Femur (tissue), 1 donor: ENCODE data around the gene NLN.
"Not testable (repeated sequence)": the region's sequence is repeated elsewhere in the genome, so short reads cannot be mapped to it uniquely, and the experiment has no call there.

Experiments used
- DNase-seq: peaks from one replicate; pipeline ENCODE4 v3.0.0-alpha.2; 2017

The NLN gene

DNA sequence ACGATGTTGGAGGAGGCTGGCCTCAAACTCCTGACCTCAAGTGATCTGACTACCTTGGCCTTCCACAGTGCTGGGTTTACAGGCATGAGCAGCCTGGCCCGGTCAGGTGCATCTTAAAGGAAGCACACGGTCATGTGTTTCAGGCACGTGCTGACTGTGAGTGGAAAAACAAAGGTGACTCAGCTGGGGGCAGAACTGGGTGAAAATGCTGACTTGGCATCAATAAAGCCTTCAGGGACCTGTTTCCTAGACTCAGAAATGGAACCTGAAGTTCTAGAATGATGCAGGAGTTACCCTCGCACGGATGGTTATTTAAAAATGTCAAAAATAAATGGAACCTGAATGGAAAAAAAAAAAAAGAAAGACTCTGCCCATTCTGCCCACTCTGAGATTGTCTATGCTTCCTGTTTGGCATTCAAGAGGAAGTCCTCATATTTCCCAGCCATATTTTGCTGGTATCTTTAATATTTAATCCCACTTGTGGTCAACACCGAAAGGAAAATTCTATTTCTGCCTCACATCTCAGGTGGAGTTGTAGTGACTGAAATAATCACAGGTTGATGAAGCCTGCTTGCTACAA is 12.3 kb downstream of the NLN start:
- DNase-seq, result not testable (repeated sequence)

DNA sequence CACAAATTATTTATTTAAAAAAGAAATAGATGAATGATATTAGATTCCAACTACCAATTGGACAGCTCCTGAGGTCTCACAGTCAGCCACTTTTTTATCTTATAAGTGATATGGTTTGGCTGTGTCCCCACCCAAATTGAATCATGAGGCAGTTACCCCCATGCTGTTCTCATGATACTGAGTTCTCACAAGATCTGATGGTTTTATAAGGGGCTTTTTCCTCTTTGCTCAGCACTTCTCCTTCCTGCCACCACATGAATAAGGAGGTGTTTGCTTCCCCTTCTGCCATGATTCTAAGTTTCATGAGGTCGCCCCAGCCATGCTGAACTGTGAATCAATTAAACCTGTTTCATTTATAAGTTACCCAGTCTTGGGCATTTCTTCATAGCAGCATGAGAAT is 12.9 kb downstream of the NLN start:
- DNase-seq, result no peak

DNA sequence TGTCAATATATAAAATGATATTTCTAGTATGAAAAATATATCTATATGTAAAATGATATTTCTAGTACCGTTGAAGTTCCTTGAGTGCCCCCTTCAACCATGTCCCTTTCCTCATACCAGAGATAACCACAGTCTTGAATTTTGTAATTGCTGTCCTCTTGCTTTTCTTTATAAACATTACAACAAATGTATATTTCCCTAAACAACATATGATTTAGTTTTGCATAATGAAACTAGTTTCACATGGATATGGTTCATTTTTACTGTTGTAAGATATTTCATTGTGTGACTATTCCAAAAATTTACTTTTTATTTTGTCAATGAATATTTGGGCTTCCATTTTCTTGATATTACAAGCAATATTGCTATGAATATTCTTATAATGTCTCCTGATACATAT is 14.0 kb downstream of the NLN start:
- no peak for DNase-seq

DNA sequence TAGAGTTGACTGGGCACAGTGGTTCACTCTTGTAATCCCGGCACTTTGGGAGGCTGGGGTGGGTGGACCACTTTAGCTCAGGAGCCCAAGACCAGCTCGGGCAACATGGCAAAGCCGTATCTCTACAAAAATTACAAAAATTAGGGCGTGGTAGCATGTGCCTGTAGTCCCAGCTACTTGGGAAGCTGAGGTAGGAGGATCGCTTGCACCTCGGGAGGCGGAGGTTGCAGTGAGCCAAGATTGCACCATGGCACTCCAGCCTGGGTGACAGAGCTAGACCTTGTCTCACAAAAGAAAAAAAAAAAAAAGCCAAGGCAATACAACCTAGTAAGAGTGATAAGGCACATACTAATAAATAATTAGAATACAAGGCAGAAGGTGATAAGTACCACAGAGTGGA is 15.8 kb downstream of the NLN start:
- no peak for DNase-seq

GRCh38 chr5:65738305-65738704 is 16.3 kb downstream of the NLN start:
- no peak for DNase-seq

GRCh38 chr5:65739162-65739561 is 17.2 kb downstream of the NLN start:
- no peak for DNase-seq

- no peak for DNase-seq
Observed at GRCh38 chr5:65742565-65743231, 20.7 kb downstream of the NLN start.

DNA sequence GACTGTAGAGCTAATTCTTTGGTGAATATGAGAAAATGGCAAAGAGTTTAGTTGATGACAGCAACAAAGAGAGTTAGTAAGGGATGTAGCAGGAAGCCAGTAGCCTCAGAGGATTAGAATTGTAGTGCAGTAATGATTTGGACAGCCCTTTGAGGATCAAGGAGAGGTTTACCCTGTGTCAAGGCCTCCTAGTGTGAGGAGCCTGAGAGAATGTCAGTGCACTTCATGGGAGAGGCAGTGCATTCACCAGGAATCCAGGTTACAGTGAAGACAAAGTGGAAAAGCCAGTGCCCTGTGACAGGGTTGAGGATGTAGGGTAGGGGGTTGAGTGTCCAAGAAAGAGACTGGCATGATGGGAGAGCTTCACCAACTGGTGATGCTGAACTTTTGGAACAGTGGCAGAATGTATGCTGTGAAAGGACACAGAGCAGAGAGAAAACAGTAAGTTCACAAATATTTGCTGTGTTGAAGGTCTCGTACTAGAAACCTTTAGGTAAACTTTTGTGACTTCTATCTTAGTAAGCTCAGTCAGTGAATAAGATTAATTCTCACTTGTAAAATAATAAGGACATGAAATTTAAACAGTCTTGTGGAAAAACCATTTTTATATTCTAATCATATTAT is 27.3 kb downstream of the NLN start:
- no peak for DNase-seq

- DNase-seq, result no peak
Observed at GRCh38 chr5:65749956-65750355, 28.0 kb downstream of the NLN start.

- no peak for DNase-seq
Observed at GRCh38 chr5:65750938-65751337, 28.9 kb downstream of the NLN start.

- DNase-seq, result no peak
Observed at GRCh38 chr5:65753189-65753588, 31.2 kb downstream of the NLN start.

DNA sequence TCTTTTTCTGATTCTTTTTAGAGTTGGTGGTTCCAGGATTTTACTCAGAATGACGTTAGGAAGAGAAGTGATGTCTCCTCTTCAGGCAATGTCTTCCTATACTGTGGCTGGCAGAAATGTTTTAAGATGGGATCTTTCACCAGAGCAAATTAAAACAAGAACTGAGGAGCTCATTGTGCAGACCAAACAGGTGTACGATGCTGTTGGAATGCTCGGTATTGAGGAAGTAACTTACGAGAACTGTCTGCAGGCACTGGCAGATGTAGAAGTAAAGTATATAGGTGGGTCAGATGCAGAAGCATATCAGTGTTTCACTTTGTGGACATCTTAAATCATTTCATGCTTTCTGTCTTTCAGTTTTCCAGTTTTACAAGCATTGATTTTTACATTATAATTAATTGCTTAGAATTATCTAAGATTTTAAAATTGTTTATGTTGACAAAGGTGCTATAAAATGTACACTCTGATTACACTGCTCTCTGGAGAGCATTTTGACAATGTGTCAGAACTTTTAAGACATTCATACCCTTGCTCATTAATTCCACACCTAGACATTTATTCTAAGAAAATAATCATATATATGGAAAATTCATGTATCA is 36.6 kb downstream of the NLN start:
- no peak for DNase-seq

DNA sequence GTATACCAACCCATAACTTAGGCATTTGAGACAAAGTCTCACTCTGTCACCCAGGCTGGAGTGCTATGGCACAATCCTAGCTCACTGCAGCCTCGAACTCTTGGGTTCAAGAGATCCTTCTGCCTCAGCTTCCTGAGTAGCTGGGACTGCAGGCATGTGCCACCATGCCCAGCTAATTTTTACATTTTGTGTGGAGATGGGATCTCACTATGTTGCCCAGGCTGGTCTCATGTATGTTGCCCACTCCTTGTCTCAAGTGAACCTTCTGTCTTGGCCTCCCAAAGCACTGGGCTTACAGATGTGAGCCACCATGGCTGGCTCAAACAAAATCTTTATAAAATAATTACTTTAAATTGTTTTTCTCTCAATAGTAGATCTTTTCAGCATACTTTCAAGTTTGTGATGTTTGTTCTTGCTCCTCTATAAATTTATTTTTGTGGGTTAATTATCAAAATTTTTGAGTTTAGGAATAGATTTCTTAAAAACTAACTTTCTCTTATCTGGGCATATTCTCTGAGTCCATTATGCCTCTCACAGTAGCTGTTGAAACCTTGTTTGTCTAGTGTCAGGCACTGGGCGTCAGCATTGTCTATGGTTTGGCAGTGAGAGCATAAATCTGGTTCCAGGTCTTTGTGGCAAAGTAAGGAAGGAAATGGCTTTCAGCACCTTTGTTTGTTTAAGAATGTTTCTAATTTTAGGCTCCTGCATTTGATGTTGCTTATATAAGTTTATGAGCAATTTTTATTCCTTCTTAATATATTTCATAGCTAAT is 38.7 kb downstream of the NLN start:
- DNase-seq, result peak; percentile 40

- no peak for DNase-seq
Observed at GRCh38 chr5:65762234-65762633, 40.2 kb downstream of the NLN start.

- DNase-seq, result no peak
Observed at GRCh38 chr5:65765582-65765981, 43.6 kb downstream of the NLN start.

DNA sequence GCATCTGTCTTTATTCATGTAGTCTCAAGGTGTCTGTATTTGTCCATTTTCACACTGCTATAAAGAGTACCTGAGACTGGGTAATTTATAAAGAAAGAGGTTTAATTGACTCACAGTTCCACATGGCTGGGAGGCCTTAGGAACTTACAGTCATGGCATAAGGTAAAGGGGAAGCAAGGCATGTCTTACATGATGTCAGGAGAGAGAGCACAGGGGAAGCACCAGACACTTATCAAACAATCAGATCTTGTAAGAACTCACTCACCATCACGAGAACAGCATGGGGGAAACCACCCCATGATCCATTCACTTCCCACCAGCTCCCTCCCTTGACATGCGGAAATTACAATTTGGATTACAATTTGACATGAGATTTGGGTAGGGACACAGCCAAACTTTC is 44.2 kb downstream of the NLN start:
- DNase-seq, result no peak

GRCh38 chr5:65766781-65767180 is 44.8 kb downstream of the NLN start:
- DNase-seq, result no peak

GRCh38 chr5:65767565-65767964 is 45.6 kb downstream of the NLN start:
- no peak for DNase-seq

DNA sequence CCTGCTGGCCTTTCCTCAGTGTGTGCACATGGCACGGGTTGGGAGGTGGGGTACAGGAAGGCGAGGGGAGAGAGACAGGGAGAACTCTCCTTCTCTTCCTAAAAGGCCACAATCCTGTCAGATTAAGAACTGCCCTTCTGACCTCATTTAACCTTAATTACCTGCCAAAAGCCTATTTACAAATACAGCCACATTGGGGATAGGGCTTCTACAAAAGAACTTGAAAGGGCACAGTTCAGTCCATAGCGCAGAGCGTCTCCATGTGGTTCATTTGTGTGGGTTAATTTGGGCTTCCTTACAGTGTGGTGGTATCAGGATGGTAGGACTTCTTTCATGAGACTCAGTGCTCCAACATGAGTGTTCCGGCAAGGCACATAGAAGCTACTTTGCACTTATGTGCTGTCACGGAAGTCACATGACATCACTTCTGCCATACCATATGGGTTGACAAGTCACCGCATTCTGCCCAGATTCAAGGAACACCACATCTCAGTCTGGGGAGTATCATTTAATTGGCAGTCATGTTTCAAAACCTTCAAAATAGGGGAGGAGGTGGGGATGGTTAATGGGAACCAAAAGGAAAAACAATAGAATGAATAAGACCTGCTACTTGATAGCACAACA is 46.8 kb downstream of the NLN start:
- no peak for DNase-seq

DNA sequence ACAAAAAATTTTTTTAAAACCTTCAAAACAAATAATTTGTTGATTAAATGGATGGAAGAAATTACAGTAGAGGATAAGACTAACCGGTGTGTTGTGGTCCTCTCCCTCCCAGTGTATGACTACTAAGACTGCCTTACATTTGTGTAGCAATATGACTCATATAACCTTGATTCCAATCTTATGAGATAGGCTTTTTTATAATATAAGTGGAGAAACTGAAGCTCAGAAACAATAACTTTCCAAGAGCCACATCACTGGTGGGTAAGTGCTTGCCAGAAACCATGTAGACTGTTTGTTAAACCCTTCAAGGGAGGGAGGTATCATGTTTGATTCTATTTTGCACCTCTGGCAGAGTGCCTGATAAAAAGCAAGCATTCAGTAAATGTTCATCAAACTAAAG is 47.5 kb downstream of the NLN start:
- no peak for DNase-seq

DNA sequence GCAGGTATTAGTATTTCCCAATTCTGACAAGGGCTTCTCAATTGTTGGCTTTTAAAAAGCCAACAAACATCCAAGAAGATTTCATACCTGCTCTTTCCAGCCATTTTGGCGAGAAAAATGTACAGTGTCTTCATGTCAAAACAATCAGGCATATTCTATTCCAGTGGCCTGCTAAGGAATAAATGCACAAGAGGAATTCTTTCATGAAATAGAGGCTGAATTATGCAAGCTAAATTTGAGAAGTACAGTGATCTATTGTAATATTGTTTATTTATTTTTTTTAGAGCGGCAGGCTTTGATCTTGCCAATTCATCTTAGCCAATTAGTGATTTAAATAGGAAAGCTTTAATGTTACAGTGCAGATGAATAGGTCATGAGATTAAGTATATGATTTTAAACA is 49.3 kb downstream of the NLN start:
- DNase-seq, result no peak

DNA sequence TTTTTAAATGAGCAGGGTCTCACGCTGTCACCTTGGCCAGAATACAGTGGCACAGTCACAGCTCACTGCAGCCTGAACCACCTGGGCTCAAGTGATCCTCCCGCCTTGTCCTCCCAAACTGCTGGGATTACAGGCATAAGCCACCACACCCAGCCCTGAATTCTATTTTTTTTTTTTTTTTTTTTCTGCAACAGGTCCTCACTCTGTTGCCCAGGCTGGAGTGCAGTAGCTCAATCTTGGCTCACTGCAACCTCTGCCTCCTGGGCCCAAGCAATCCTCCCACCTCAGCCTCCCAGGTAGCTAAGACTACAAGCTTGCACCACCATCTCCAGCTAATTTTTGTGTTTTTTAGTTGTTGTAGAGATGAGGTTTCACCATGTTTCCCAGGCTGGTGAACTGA is 51.0 kb downstream of the NLN start:
- DNase-seq, result not testable (repeated sequence)

DNA sequence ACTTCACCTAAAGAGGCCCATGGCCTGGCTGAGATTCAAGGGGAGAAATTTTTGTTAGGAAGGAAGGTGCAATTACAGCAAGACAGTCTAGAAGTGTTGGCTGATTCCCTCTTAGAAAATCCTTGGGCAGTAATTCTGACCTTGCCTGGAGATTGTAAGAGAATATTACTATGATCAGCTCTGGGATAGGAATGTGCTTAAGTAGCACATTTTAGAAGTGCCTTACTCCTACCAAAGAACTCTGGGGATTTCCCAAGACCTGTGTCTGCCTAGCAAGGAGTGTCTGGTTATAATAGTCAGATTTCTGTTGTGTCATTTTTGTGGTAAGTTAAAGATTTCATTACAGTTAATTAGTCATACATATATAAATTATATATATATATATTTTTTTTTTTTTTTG is 52.3 kb downstream of the NLN start:
- no peak for DNase-seq
